GM12865 (cell line): ENCODE data around the gene ANKRD7.

Source experiments
- DNase-seq: peaks from one replicate; pipeline ENCODE4 v3.0.0; 2010; ENCODE audit warnings: low read depth
- H3K4me3 ChIP-seq: 2 replicates; pipeline ENCODE4 v1.5.1; 2011; ENCODE audit warnings: mild to moderate bottlenecking, low read depth, low read length, control low read depth
- TF ChIP-seq, protein P1 (sequence below): IDR thresholded peaks from 2 replicates; pipeline ENCODE4 v1.5.1; 2011; ENCODE audit warnings: low read length, control low read depth, low read depth, inconsistent platforms; ENCODE audit not compliant: insufficient read depth; ENCODE audit errors: missing control alignments

ANKRD7 gene, protein sequence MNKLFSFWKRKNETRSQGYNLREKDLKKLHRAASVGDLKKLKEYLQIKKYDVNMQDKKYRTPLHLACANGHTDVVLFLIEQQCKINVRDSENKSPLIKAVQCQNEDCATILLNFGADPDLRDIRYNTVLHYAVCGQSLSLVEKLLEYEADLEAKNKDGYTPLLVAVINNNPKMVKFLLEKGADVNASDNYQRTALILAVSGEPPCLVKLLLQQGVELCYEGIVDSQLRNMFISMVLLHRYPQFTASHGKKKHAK

DNA sequence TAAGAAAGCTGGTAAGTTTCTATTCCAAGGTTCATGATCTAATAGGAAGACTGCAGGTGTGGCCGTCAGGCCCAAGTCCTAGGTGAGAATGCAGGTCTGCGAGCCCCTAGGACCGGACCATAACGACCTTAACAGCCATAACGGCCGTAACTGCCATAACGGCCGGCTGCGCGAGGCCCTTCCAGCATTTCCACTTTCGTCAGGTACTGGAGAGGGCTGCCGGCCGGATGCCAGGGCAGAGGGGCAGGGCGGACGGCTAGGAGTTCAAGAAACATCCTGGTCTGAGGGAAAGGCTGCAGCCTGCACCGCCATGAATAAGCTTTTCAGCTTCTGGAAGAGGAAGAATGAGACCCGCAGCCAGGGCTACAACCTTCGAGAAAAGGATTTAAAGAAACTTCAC is at the start of gene ANKRD7:
TSS of gene ANKRD7 (plus strand) at position 184 of the 400 bp plus-strand sequence. CDS start at position 311, 127 bp downstream.
- no peak within 1 kb of the TSS for H3K4me3 ChIP-seq
- DNase-seq = no peak
- TF ChIP-seq, protein P1, sequence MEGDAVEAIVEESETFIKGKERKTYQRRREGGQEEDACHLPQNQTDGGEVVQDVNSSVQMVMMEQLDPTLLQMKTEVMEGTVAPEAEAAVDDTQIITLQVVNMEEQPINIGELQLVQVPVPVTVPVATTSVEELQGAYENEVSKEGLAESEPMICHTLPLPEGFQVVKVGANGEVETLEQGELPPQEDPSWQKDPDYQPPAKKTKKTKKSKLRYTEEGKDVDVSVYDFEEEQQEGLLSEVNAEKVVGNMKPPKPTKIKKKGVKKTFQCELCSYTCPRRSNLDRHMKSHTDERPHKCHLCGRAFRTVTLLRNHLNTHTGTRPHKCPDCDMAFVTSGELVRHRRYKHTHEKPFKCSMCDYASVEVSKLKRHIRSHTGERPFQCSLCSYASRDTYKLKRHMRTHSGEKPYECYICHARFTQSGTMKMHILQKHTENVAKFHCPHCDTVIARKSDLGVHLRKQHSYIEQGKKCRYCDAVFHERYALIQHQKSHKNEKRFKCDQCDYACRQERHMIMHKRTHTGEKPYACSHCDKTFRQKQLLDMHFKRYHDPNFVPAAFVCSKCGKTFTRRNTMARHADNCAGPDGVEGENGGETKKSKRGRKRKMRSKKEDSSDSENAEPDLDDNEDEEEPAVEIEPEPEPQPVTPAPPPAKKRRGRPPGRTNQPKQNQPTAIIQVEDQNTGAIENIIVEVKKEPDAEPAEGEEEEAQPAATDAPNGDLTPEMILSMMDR = no peak

DNA sequence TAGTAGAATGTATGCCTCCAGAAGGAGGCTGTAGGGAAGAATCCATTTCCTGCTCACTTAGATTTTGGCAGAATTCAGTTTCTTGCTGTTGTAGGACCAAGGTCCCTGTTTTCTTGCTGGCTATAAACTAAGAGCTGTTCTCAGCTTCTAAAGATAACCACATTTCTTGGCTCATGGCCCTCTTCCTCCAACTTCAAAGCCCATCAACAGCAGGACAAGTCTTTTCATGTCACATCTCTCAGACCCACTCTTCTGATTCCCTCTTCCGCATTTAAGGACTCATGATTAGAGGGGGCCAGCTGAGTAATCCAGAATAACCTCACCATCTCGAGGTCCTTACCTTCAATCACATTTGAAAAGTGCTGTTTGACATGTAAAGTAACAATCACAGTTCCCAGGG is 48.8 kb upstream of the ANKRD7 start:
- no peak for DNase-seq
- no peak overlapping the region for H3K4me3 ChIP-seq
- TF ChIP-seq, protein P1 = no peak

- no peak overlapping the region for H3K4me3 ChIP-seq
- TF ChIP-seq, protein P1 = no peak
- DNase-seq = no peak
Observed at GRCh38 chr7:118179191-118179590, 45.3 kb upstream of the ANKRD7 start.

DNA sequence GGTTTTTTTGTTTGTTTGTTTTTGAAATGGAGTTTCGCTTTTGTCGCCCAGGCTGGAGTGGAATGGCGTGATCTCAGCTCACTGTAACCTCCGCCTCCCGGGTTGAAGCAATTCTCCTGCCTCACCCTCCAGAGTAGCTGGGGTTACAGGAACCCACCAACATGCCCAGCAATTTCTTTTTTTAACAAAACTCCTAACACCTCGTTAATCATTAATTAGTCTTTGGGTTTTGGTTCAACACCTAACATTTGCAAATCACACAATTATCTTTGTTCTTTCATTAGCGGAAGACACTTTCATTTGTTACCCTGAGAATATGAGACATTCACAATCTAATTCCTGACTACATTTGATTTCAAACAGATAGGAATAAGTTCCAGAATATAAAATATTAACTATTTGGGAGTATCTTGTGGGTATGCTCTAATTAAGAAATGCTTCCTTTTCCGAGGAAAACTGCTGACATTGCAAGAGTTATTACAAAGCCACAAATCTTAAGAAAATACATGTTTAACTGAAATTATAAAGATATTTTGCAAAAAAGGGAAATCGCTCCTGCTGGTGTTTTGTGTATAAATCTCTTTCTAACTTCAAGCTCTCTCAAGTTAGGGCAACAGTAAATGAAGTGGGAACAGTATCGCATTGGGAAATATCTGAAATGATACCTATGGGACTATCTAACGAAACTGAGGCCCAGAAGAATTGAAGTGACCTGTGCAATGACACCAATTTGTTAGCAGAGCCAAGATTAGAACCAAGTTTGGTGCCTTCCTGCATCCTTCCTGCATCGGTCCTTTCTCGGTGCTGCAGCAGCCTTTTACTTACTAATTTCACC is 41.7 kb upstream of the ANKRD7 start:
- peak overlapping the region; percentile 92 for H3K4me3 ChIP-seq
- no peak for DNase-seq
- TF ChIP-seq, protein P1 = no peak

- H3K4me3 ChIP-seq = peak overlapping the region; percentile 92
- TF ChIP-seq, protein P1 = no peak
- peak; percentile 28 for DNase-seq
Observed at GRCh38 chr7:118183428-118183785, 41.1 kb upstream of the ANKRD7 start.

DNA sequence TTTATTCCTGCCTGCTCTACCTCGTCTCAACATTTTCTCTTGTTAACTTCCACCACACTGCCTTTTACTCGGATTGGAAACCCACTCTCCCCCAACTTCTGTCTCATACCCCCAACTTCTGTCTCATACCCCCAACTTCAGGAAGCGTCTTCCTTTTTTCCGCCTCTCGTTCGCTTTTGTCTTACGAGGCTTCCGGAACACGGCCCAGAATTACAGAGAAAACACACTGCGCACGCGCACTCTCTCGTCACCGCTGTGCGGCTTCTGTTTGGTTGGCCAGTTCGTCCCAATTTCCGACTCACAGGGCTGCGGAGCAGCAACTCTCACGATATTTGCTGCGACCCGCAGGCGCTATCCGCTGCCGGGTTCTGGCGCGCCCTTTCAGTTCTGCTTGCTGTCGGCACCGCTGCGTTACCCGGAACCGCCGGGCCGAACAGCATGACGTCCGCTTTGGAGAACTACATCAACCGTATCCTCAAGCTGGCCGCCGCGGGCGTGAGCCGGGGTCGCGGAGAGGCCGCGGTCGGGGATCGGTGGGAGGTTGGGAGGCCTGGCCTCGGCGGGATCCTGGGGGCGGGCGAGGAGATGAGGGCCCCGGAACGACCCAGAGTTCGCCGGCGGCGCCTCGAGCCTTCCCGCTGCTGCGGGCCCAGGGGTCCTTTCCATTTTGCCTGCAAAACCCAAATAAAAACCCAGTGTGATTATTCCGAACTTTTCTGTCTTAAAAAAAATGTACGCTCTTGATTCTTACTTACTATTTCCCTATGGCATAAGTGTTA is 40.5 kb upstream of the ANKRD7 start, which contains the start of gene LSM8:
TSS of gene LSM8 (plus strand) at position 379 of the 779 bp plus-strand sequence. CDS start at position 439, 60 bp downstream.
- H3K4me3 ChIP-seq = peak within 1 kb of the TSS; percentile 92
- DNase-seq = peak; percentile 99
- TF ChIP-seq, protein P1 = no peak
